Dedifferentiated amniotic fluid mesenchymal stem cell (primary cell): Measurements from ENCODE around the gene SERPINA12.
"Not testable (repeated sequence)": the region's sequence is repeated elsewhere in the genome, so short reads cannot be mapped to it uniquely, and the experiment has no call there.

ENCODE experiments used
- DNase-seq: peaks from one replicate; pipeline ENCODE4 v3.0.0-alpha.2; 2016; ENCODE audit errors: extremely low spot score

SERPINA12 gene

DNA sequence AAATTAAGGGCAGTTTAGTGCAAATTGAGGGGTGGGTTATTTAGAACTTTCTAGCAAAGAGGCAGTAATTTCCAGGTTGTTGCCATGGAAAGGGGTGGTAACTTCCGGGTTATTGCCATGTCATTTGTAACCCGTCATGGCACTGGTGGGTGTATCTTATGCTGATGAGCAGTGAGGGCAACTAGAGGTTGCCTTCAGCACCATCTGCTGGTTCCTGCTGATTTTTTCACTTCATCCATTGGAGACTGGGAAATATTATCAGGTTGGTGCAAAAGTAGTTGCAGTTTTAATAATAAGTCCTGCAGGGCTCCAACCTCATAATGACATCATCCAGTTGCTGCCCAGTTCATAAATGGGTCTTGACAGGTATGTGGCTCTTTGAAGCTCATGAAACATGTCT lies 27.6 kb upstream of the SERPINA12 start:
- DNase-seq = no peak

DNA sequence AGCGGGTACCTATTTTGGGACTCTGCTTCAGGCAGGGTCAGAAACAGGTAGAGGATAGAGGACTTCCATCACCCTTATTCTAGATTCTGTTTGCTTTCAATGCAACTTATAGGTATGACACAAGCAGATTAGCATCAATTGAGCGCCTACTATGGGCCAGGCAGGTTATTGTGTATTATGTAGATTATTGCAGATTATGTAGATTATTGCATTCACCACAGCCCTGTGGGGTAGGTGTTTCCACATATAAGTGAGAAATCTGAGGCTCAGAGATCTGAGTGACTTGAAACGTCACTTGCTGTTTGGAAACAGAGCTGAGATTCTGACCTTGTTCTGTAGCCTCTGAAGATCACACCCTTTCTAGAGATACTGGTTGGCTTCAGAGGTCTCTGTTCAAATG lies 26.2 kb upstream of the SERPINA12 start:
- DNase-seq = no peak

DNA sequence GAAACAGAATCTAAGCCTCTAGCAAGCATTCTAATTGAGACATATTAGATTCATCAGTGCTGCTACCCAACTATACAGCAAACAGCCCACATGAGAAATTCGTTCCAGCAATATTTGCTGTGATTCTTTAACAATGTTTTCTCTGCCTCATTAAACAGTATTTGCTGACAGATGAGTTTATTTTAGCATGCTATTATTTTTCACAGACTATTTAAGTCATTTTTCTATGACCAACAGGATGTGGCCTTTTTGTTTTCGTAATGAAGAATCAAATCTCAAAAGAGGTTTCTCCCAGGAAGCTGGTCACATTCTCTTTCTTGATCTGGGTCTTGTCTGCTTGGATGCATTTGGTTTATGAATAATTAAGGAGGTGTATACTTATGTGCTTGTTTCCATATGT lies 23.2 kb upstream of the SERPINA12 start:
- no peak for DNase-seq

DNA sequence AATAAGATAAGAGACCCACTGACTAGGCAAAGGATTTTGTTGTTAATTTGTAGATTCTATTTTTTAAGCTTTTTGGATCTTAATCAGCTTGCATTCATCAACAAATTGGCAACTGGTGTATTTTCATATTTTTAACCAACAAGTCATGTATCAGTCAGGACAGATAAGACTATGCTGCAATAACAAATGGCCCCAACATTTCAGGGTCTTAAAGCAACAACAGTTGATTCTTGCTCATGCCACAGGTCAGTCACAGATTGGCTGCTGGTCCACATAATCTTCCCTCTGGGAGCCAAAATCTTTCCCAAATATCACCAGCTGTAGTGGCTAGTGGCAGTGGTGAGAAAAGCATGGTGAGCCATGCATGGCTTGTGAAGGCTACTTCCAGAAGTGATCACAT lies 21.9 kb upstream of the SERPINA12 start:
- DNase-seq = no peak

DNA sequence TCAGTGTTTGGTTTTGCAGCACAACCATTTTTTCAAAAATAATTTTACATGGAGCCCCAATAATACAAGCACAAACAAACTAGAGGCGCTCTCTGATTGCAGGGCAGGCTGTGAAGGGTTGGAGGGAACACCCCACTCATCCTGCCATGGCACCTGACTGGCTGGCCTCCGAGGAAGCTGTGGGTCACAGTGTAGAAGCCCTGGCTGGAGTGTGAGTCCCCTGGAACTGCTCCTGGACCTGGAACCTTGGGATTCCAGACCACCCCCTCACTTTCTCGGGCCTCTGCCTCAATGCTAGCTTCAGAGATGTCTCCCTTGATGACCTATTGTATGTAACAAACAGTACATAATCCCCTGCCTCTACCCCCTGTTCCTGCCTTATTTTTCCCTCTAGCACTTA lies 14.8 kb upstream of the SERPINA12 start:
- DNase-seq = no peak

DNA sequence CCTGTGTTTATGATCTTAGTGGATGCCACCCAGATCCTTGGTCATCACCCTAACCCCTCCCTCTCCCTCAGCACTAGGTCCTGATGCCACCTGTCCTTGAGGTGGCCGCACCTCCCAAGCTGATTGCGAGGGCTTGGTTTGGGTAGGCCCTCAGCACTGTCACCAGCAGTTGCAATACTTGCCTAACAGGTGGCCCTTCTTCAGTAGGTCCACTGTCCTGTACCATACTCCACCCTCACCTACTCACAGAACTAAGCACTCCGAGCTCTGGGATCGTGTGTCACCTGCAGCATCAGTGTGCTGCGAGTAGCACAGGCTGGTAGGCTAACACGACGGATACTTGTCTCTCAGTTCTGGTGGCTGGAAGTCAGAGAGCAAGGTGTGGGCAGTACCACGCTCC lies 14.0 kb upstream of the SERPINA12 start:
- no peak for DNase-seq

DNA sequence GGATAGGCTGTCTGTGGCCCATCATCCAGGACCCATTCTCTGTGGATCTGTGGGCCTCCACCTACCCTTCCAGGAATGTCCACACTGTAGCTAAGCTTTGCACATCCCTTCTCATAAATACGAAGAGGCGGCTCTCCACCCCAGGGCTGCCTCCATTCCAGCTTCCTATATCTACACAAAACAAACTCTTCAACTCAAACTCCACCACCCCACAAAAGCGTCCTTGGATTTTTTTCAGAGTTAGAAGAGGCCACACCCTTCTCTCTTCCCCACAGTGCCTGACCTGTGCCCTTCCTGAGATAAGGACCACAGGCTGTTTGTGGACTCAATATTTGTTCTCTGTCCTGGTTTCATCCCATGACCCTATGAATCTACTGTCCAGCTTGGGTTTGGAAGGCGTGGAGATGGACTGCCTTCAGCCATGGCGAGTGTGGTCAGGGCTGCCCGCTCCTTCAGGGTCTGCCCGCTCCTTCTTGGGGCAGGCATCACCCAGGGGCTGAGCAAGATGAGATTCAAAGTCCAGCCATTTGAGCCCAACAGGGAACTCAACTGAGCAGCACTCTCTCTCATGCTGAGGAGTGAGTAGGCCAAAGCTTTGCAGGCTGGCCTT lies 13.0 kb upstream of the SERPINA12 start:
- DNase-seq = no peak

DNA sequence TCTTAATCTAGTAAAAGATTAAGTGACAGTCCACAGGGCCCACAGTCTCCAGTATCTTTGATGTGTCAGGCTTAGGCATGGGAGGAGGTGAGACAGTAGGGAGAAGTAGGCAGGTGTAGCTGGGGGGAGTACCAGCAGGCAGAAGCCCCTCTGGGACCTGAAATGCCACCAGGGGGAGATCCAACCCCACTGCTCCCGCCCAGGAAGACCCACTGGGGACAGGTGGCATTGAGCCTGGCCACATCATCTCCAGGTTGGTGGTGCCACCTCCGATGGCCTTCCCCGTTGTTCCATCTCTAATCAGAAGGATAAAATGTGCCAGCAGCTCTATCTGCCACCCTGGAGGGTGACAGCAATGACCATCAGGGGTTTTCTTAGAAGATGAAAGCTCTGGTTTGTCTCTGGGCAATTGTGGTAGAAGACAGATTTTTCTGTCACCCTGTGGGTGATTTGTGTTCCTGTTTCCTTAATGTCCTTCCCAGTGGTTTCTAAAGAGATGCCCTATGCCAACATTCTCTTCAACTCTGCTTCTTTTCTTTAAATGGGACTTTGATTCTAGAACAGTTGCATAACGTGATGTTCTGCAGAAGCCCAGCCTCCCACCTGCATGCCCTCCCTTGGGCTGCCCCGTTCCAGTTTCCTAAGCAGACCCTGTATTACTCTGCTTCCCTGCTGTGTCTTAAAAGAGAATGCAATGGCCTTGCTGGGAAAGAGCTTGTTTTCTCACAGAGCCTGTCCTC lies 12.3 kb upstream of the SERPINA12 start:
- no peak for DNase-seq

DNA sequence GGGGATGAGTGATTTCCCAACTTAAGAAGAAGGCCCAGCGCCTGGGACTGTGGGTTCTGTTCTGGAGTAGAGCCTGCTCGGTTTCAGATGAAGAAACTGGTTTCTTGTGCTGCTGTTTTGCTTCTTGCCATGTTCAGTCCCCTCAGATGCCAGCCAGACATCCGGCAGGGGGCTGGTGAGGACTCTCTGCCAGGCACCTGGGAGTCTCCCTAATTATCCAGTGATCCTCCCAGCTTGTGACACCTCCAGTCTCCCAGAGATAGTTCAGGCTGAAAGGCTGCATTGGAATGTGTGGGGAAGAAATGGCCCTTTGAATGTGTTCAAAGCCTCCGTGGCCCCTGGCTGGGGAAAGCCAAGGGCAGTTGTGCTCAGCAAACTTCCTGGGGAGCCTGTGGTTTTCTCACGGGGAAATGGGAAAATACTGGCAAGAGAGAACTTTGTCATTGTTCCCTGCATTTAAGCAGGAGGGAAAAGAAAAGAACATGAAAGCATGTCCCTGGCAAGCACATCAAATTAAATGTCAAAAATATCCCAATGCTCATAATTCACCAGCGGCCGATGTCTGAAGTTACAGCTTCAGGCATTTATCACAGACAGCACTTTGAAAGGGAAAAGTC lies 8.5 kb upstream of the SERPINA12 start:
- DNase-seq = no peak

DNA sequence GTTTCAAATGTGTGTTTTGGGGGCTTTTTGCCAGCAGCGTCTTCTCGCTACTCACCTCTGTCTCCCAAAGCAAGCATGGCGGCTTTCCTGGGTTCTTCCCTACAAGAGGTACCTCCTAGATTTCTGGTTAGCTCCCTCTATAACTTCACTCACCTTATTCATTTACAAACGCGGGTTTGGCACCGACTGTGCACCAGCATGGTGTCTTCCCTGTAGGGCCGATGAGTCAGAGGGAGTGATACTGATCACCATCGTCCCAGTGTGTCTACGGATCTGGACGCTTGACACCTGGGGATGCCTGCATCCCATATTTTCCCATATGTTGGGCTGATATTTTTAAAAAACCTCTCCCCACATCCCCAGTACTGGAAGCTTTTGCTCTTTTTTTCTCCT lies 8.0 kb upstream of the SERPINA12 start:
- no peak for DNase-seq

DNA sequence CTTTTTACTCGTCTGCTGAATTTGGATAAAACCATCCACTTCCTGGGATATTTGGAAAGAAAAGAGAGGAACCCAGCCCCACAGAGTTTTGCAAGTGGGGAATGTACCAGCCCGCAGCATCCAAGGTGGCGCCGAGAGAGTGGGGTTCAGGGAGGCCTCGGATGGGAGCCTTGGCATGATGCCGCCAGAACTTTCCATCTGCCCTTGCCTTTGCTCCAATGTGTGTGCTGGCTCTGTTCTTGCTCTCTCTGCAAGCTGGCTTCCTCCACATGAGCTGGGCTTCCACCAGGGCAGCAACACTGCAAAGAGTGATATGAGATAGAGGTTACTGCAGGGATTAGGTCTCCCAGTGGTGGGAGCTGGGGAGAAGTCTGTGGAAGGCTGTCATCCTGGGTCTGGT lies 6.6 kb upstream of the SERPINA12 start:
- no peak for DNase-seq

DNA sequence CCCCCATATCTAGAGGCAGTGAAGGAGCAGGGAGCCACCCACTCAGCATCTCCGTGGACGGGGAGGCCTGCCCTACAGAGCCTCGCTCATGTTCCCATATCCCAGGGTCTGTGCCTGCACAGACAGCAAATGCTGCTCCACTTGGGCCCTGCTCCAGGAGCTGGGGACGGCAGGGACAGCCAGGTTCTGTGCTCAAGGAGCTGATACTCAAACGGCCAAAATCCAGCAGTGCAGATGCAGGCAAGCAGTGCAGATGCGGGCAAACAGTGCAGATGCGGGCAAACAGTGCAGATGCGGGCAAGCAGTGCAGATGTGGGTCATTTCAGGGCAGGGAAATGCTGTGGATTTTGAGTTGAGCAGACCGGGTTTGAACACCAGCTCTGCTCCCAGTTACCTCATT lies 6.2 kb upstream of the SERPINA12 start:
- no peak for DNase-seq

DNA sequence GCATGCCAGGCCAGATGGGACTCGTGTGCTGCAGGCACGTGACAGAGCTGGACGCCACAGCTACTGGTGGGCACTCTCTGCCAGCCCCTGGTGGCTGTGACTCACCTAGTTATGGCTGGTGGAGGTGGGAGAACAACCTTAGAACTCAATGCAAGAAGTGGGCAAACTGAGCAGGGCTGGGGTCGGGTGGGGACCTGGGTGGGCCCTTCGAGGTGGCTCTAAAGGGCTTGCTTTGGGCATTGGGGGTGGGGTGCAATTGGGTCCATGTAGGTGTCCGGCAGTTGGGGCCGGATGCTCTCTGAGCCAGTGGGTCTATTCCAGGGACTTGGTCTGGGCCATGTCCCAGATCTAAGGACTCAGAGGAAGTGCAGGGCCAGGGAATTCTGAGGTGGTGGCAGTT lies 5.1 kb upstream of the SERPINA12 start:
- DNase-seq = no peak

DNA sequence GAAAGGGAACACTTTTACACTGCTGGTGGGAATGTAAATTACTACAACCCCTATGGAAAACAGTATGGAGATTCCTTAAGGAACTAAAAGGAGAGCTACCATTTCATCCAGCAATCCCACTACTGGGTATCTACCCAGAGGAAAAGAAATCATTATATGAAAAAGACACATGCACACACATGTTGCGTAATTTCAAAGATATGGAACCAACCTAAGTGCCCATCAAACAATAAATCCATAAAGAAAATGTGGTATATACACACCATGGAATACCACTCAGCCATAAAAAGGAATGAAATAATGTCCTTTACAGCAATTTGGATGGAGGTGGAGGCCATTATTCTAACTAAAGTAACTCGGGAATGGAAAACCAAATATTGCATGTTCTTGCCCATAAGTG lies 1.2 kb upstream of the SERPINA12 start:
- DNase-seq = not testable (repeated sequence)

DNA sequence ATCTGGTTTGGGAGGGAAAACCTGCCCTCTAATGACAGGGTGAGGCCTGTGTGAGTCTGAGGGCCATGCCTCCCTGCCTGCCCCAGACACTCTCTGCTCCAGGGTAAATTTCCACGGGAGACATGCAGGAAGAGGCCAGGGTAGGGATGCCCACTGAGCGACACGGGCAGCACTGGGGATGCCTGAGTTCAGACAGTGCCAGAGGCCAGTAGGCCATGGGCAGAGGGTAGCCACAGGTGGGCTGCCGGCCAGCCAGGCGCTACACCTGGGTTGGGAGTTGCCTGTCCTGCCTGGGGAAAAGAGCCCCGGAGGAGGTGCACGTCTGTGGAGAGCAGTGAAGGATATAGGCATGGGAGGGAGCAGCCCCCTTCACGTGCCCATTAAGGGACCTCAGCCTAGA lies 3.6 kb downstream of the SERPINA12 start:
- no peak for DNase-seq

DNA sequence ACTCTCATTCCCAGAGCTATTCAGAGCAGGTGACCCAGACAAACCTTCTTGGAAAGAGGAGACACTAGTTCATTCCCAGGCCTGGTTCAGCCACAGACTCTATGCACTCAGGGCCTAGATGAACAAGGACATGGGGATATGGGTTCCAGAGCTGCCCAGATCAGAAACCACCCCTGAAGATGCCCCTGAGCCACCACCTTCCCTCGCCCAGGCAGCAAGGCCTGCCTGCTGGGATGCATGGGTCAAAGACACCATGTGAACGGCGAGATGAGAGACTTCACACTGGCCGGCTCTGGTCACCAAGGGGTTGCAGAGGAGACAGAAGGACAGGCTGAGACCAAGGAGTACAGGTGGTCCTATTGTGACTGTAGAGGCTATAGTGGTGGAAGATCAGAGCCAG lies 4.1 kb downstream of the SERPINA12 start:
- DNase-seq = no peak

DNA sequence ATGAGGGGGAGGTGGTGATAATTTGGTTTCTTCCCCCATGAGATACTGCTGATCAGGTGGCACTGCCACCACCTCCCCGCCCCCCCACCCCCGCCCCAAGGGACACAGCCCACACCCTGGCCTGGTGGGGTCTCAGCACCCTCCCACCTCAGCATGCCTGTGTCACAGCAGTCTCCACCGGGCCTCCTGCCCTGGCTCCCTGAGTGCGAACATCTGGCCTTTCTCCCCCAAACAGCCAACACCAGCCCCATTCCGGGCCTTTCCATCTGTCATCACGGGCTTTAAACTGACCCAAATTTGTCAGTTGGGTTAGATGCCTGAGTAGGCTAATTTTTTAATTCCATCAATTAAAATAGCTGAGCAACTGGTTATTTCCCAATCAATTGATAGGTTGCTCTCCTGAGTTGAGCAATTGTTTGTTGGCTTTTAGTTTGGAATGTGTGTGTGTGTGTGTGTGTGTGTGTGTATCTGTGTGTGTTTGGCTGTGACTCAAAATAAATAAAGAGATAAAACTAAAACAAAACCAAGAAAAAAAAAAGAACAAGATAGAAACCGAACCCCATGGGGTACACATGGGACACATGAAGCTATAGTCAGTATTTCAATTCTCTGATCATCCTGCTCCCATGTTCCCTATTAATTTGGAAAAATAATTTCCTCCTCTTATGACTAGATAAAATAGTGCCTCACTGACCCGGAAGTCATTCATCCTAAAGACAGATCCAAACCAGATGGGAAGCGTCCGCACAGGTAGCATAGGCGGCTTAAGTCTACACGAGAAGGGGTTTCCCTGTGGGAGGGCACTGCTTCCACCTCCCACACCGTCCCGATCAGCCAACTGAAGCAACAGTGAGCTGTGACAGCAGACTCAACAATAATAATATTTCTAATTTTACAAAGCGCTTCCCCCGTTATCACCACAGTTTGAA lies 7.4 kb downstream of the SERPINA12 start:
- DNase-seq = no peak

DNA sequence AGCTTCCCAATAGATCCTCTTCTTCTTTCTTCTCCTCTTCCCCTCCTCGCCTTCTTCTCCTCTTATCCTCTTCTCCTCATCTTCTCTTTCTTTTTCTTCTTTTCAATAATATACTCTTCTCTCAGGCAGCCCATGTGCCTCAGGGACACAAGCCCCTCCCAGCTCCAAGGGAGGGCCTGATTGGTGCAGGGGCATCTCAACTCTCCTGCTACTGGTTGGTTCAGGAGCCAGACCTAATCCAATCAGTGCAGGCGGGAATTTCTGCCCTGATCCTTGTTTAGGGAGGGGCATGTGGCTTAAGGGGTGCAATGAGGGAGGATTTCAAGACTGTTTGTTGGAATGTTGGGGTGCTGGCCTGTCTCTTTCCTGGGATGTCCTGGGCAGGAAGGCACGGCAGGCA lies 9.0 kb downstream of the SERPINA12 start:
- no peak for DNase-seq

DNA sequence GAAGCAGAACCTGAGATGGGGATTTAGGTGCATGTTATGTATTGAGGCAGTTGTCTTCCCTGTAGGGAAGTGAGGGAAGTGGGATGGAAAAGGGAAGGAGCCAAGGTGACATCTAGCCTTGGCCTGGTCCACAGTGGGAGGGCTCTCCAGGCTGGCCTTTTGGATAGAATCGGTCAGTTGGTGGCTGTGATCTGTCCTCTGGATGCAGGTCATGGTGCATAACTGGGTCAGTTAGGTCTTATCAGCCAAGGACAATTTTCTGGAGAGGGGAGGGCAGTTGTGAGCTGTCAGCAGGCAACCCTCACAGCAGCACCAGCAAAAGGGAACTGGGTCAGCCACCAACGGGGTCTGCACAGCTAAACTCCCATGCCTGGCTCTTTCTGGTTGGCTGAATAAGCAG lies 9.6 kb downstream of the SERPINA12 start:
- no peak for DNase-seq

DNA sequence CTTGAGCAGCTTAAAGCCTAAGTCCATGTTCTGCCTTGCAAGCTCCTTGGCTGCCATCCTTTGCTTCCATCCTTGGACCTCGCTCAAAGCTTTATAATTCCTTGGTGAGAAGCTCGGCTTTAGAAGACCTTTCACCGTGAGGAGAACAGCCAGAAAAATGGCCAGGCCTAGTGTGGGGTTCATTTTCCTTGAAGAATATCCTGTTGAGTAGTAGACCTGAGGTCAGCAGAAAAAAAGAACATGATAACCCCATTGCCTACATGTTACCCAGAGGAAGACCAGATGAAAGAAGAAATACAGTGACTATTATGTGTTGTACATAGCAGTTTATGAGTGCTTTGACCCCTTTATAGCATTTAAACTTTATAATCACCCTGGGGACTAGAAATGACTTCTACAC lies 11.1 kb downstream of the SERPINA12 start:
- DNase-seq = no peak

DNA sequence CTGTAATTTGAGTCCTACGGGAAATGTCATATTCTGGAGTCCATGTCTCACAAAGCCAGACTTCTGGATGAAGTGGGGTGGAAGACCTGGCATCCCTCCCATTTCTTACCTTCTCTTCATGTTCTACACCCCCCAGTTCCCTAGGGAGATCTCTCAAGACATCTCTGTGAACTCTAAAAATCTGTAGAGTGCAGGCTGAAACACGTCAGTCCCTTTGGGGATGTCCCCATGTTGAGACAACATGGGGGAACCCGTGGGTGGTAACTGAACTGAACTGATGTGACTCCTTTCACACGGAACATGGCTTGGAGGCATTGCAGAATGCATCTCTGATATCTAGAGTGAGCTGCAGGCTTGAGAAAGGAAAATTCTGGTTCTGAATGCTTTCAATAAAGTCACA lies 15.2 kb downstream of the SERPINA12 start:
- DNase-seq = no peak

DNA sequence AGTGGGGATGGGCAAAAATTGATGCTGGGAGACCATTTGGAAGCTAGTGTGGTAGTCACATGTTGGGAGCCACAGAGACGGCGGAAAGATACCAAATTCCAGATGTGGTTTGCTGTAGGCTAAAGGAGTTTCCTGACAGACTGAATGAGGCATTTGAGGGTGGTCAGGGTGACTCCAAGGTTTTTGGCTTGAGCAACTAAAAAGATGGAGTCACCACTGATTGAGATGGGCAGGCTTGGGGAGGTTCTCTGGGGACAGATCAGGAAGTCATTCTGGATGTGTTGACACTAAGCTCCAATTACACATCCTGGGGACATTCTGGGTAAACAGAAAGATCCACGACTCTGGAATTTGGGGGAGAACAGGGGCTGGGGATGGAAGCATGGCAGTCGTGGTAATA lies 17.8 kb downstream of the SERPINA12 start:
- DNase-seq = no peak
